Left kidney (tissue), 8 donors: ENCODE results near the gene OR6N1. TPM values are rescaled to one million over a fixed set of nuclear protein-coding genes. Genes with fewer than 3 reads are reported as not detected.

Source experiments
- DNase-seq: peaks from one replicate; pipeline ENCODE4 v3.0.0-alpha.2; 2013
- long read RNA-seq, 8 donors: transcript quantifications; one replicate each; lab custom pipeline, GENCODE V29; 2026
- polyA plus RNA-seq: library from polyadenylated mRNA; unstranded; fragments of 120-200 nt; gene quantifications from one replicate; pipeline ENCODE4 v1.2.1, GENCODE V29; 2013; ENCODE audit not compliant: insufficient read length

The OR6N1 gene
- polyA plus RNA-seq: not detected
- long read RNA-seq, donor 1: 0 reads
- long read RNA-seq, donor 2: 0 reads
- long read RNA-seq, donor 3: 0 reads
- long read RNA-seq, donor 4: 0 reads
- long read RNA-seq, donor 5: 0 reads
- long read RNA-seq, donor 6: 0 reads
- long read RNA-seq, donor 7: 0 reads
- long read RNA-seq, donor 8: 0 reads

GRCh38 chr1:158771950-158772866, at the start of gene OR6N1:
Gene OR6N1 (minus strand): TSS chr1:158772195. CDS start chr1:158766682, 5,513 bp downstream.
- DNase-seq: no peak

GRCh38 chr1:158821723-158822122, 49.7 kb upstream of the OR6N1 start:
- DNase-seq: no peak

GRCh38 chr1:158819461-158820443, 47.8 kb upstream of the OR6N1 start:
- no peak for DNase-seq

- no peak for DNase-seq
Measured at GRCh38 chr1:158818975-158819431, 47.0 kb upstream of the OR6N1 start.

- no peak for DNase-seq
Measured at GRCh38 chr1:158818560-158818959, 46.6 kb upstream of the OR6N1 start.

GRCh38 chr1:158814970-158815369, 43.0 kb upstream of the OR6N1 start:
- DNase-seq: no peak

- DNase-seq: no peak
Measured at GRCh38 chr1:158813164-158813563, 41.2 kb upstream of the OR6N1 start.

- no peak for DNase-seq
Measured at GRCh38 chr1:158812336-158812735, 40.3 kb upstream of the OR6N1 start.

GRCh38 chr1:158810311-158810710, 38.3 kb upstream of the OR6N1 start:
- no peak for DNase-seq

- no peak for DNase-seq
Measured at GRCh38 chr1:158809862-158810261, 37.9 kb upstream of the OR6N1 start.

- DNase-seq: no peak
Measured at GRCh38 chr1:158809256-158809655, 37.3 kb upstream of the OR6N1 start.

- DNase-seq: no peak
Measured at GRCh38 chr1:158806916-158807536, 35.0 kb upstream of the OR6N1 start.

GRCh38 chr1:158803678-158804077, 31.7 kb upstream of the OR6N1 start:
- DNase-seq: no peak

GRCh38 chr1:158801396-158801795, 29.4 kb upstream of the OR6N1 start:
- DNase-seq: no peak

GRCh38 chr1:158800526-158800925, 28.5 kb upstream of the OR6N1 start:
- no peak for DNase-seq

- no peak for DNase-seq
Measured at GRCh38 chr1:158799689-158800088, 27.7 kb upstream of the OR6N1 start.

GRCh38 chr1:158798531-158798930, 26.5 kb upstream of the OR6N1 start:
- DNase-seq: no peak

- no peak for DNase-seq
Measured at GRCh38 chr1:158794247-158794646, 22.3 kb upstream of the OR6N1 start.

- no peak for DNase-seq
Measured at GRCh38 chr1:158793604-158794003, 21.6 kb upstream of the OR6N1 start.

GRCh38 chr1:158781104-158781503, 9.1 kb upstream of the OR6N1 start, which contains the start of gene OR6N2:
Gene OR6N2 (minus strand): TSS chr1:158781204. CDS start chr1:158777635, 3,569 bp downstream.
- DNase-seq: no peak

- no peak for DNase-seq
Measured at GRCh38 chr1:158754420-158754819, 17.6 kb downstream of the OR6N1 start, which contains the start of gene OR6K6. Gene OR6K6 (plus strand): TSS chr1:158754720. CDS start chr1:158754888, 168 bp downstream.
